Measurements from ENCODE around the gene ZNF764. TPM values are rescaled to one million over a fixed set of nuclear protein-coding genes. Genes with fewer than 3 reads are reported as not detected.

Gene ZNF764
- polyA plus RNA-seq, 3 donors, result 0.94 to 4.6 (median 1.0) TPM

- Histone ChIP-seq H4K20me1 (ENCODE audit: insufficient read depth, low read length) (peaks cover 28% of the 10 kb centered on the region), H3K9ac (ENCODE audit: insufficient read depth, low read length, poor library complexity, severe bottlenecking) (peak overlapping the region; percentile 53), H3K36me3 (replicated peaks in 1 of 2; ENCODE audit: control insufficient read depth in 1 of 2, insufficient read depth in 2 of 2, low read length in 2 of 2) (peaks cover 13 to 25% of the 10 kb centered on the region in 2 donors), H2AFZ (ENCODE audit: insufficient read depth, low read depth, low read length, poor library complexity, severe bottlenecking) (peak overlapping the region; percentile 96), H3K27ac (ENCODE audit: low read depth in 1 of 2, low read length in 2 of 2) (peak overlapping the region; percentile 8 to 28), H3K4me1 (ENCODE audit: control insufficient read depth in 1 of 2, insufficient read depth in 2 of 2, low read length in 2 of 2) (peaks cover 28 to 39% of the 10 kb centered on the region in 2 donors), H3K27me3 (ENCODE audit: control insufficient read depth in 2 of 2, insufficient read depth in 2 of 2, low read length in 2 of 2) (no peaks in the 10 kb centered on the region), H3K9me3 (replicated peaks in 1 of 2; ENCODE audit: control insufficient read depth in 1 of 2, insufficient read depth in 1 of 2, low read length in 2 of 2) (no peaks in the 10 kb centered on the region), H3K4me3 (replicated peaks in 1 of 3; ENCODE audit: low read depth in 2 of 3, low read length in 3 of 3) (peak overlapping the region; percentile 59 to 93 (median 74)), H3K79me2 (ENCODE audit: insufficient read depth, low read length) (peaks cover 4% of the 10 kb centered on the region), H3K4me2 (replicated peaks; ENCODE audit: extremely low read depth, low read length, poor library complexity, severe bottlenecking) (peak overlapping the region; percentile 99)
- peaks cover 0 to 2% (median 0%) of the 10 kb centered on the region in 7 donors for H3K9me3 Mint-ChIP-seq
- DNase-seq, result peak in 2 of 3 donors; percentile 7 to 19
- peak overlapping the region; percentile 97 for H3K4me3 Mint-ChIP-seq
- peaks cover 20 to 24% of the 10 kb centered on the region in 2 donors for H3K36me3 Mint-ChIP-seq
- H3K27ac Mint-ChIP-seq, result peak overlapping the region; percentile 51 to 91 (median 72)
- peaks cover 29% of the 10 kb centered on the region for H3K4me1 Mint-ChIP-seq
- peaks cover 0 to 4% (median 0%) of the 10 kb centered on the region in 3 donors for H3K27me3 Mint-ChIP-seq (ENCODE audit: low read depth in 3 of 3)
- intact Hi-C loops (cut with micrococcal nuclease), result loop anchor here (2.0 to 5.0 kb wide), 5 partner anchors 33 to 87 kb away; partner anchors contain the start of genes ZNF785 (in 2 of the 2), SEPHS2 (in 1 of the 2), ZNF689 (in 1 of the 2) and ZNF764 (in 1 of the 2)
- TF ChIP-seq CTCF (IDR thresholded peaks at IDR 0.05), result no peak
- 46% methylated on average over 4 of the region's 4 CpGs for WGBS (ENCODE audit: insufficient coverage)
Measured at GRCh38 chr16:30525844-30526136, 32.4 kb downstream of the ZNF764 start.

GRCh38 chr16:30524575-30525568, 33.3 kb downstream of the ZNF764 start:
- Mint-ChIP-seq H3K27ac (peak overlapping the region in 1 of 7 donors; percentile 56), H3K36me3 (peaks cover 23 to 30% of the 10 kb centered on the region in 2 donors), H3K9me3 (peaks cover 0 to 2% (median 0%) of the 10 kb centered on the region in 7 donors), H3K27me3 (ENCODE audit: low read depth in 3 of 3) (peaks cover 0 to 4% (median 0%) of the 10 kb centered on the region in 3 donors), H3K4me3 (no peak overlapping the region), H3K4me1 (peaks cover 27% of the 10 kb centered on the region)
- H3K4me2 ChIP-seq (replicated peaks; ENCODE audit: extremely low read depth, low read length, poor library complexity, severe bottlenecking), result no peak overlapping the region
- intact Hi-C loops (cut with micrococcal nuclease), result loop anchor here (5.0 kb wide), 3 partner anchors 62 to 87 kb away; partner anchors contain the start of genes ZNF785 (in 2 of the 2) and ZNF689 (in 1 of the 2)
- TF ChIP-seq CTCF (IDR thresholded peaks at IDR 0.05), result no peak
- H3K27ac ChIP-seq (ENCODE audit: low read depth in 1 of 2, low read length in 2 of 2), result peak overlapping the region in 1 of 2 donors; percentile 8
- WGBS (ENCODE audit: insufficient coverage), result 98% methylated on average over 60 of the region's 60 CpGs
- no peak overlapping the region for H3K9ac ChIP-seq (ENCODE audit: insufficient read depth, low read length, poor library complexity, severe bottlenecking)
- no peaks in the 10 kb centered on the region for H3K9me3 ChIP-seq (replicated peaks in 1 of 2; ENCODE audit: control insufficient read depth in 1 of 2, insufficient read depth in 1 of 2, low read length in 2 of 2)
- no peak overlapping the region for H3K4me3 ChIP-seq (replicated peaks in 1 of 3; ENCODE audit: low read depth in 2 of 3, low read length in 3 of 3)
- H3K27me3 ChIP-seq (ENCODE audit: control insufficient read depth in 2 of 2, insufficient read depth in 2 of 2, low read length in 2 of 2), result no peaks in the 10 kb centered on the region
- no peak overlapping the region for H2AFZ ChIP-seq (ENCODE audit: insufficient read depth, low read depth, low read length, poor library complexity, severe bottlenecking)
- peaks cover 36% of the 10 kb centered on the region for H4K20me1 ChIP-seq (ENCODE audit: insufficient read depth, low read length)
- no peaks in the 10 kb centered on the region for H3K79me2 ChIP-seq (ENCODE audit: insufficient read depth, low read length)
- peaks cover 28 to 39% of the 10 kb centered on the region in 2 donors for H3K4me1 ChIP-seq (ENCODE audit: control insufficient read depth in 1 of 2, insufficient read depth in 2 of 2, low read length in 2 of 2)
- DNase-seq, result no peak
- peaks cover 20 to 29% of the 10 kb centered on the region in 2 donors for H3K36me3 ChIP-seq (replicated peaks in 1 of 2; ENCODE audit: control insufficient read depth in 1 of 2, insufficient read depth in 2 of 2, low read length in 2 of 2)

Measured in CD14-positive monocyte (primary cell).